Ectodermal cell (in vitro differentiated cells): ENCODE data around the gene RNFT2.

ENCODE experiments used
- H3K27ac ChIP-seq: 2 replicates; pipeline ENCODE4 v1.7.0; 2013; ENCODE audit warnings: mild to moderate bottlenecking, low read depth, low read length; ENCODE audit not compliant: insufficient read depth, poor library complexity, severe bottlenecking
- H3K27me3 ChIP-seq: 2 replicates; pipeline ENCODE4 v1.7.0; 2013; ENCODE audit warnings: mild to moderate bottlenecking, low read length; ENCODE audit not compliant: insufficient read depth, control insufficient read depth, poor library complexity, severe bottlenecking
- H3K36me3 ChIP-seq: one replicate; pipeline ENCODE4 v1.7.0; 2013; ENCODE audit warnings: low read length; ENCODE audit not compliant: control insufficient read depth, insufficient read depth
- H3K4me1 ChIP-seq: one replicate; pipeline ENCODE4 v1.7.0; 2013; ENCODE audit warnings: low read length; ENCODE audit not compliant: control insufficient read depth, insufficient read depth
- H3K4me3 ChIP-seq: 2 replicates; pipeline ENCODE4 v1.7.0; 2013; ENCODE audit warnings: low read depth, low read length, control low read depth; ENCODE audit not compliant: insufficient read depth
- H3K9me3 ChIP-seq: 2 replicates; pipeline ENCODE4 v1.7.0; 2013; ENCODE audit warnings: mild to moderate bottlenecking, low read length, moderate library complexity; ENCODE audit not compliant: control insufficient read depth
- WGBS, 2 experiments: methylation state at CpG; one replicate each; pipeline ENCODE4 v1.1.7; 2013; ENCODE audit warnings: missing lambda C conversion rate in 2 of 2; 5-methylcytosine and 5-hydroxymethylcytosine counted together

The RNFT2 gene

GRCh38 chr12:116896411-116896924, 158.4 kb downstream of the RNFT2 start:
- no peak overlapping the region for H3K4me3 ChIP-seq
- no peaks in the 10 kb centered on the region for H3K27me3 ChIP-seq
- no peaks in the 10 kb centered on the region for H3K4me1 ChIP-seq
- H3K27ac ChIP-seq = no peak overlapping the region
- 78 to 82% methylated on average over 7 of the region's 7 CpGs for WGBS, 2 experiments
- no peaks in the 10 kb centered on the region for H3K36me3 ChIP-seq
- no peaks in the 10 kb centered on the region for H3K9me3 ChIP-seq

GRCh38 chr12:116897476-116897875, 159.4 kb downstream of the RNFT2 start:
- Histone ChIP-seq H3K4me1 (no peaks in the 10 kb centered on the region), H3K4me3 (no peak overlapping the region), H3K27me3 (no peaks in the 10 kb centered on the region), H3K36me3 (no peaks in the 10 kb centered on the region), H3K27ac (no peak overlapping the region), H3K9me3 (no peaks in the 10 kb centered on the region)
- 90 to 95% methylated on average over 4 of the region's 4 CpGs for WGBS, 2 experiments

- Histone ChIP-seq H3K4me3 (no peak overlapping the region), H3K27me3 (no peaks in the 10 kb centered on the region), H3K4me1 (no peaks in the 10 kb centered on the region), H3K9me3 (no peaks in the 10 kb centered on the region), H3K27ac (no peak overlapping the region), H3K36me3 (no peaks in the 10 kb centered on the region)
- 79 to 84% methylated on average over 3 of the region's 3 CpGs for WGBS, 2 experiments
These were observed 160.6 kb downstream of the RNFT2 start for GRCh38 chr12:116898669-116899068.

GRCh38 chr12:116901612-116902011, 163.5 kb downstream of the RNFT2 start:
- Histone ChIP-seq H3K27me3 (no peaks in the 10 kb centered on the region), H3K4me3 (no peak overlapping the region), H3K9me3 (no peaks in the 10 kb centered on the region), H3K36me3 (no peaks in the 10 kb centered on the region), H3K27ac (no peak overlapping the region), H3K4me1 (no peaks in the 10 kb centered on the region)
- WGBS, 2 experiments = 80 to 89% methylated on average over 1 to 2 of the region's 2 CpGs
